HCT116 (cell line): ENCODE data around the gene MID1. TPM values are rescaled to one million over a fixed set of nuclear protein-coding genes. Genes with fewer than 3 reads are reported as not detected.

Experiments used
- ATAC-seq: fragments of 200-7000 bp; cut with Tn5 transposase; 2 replicates; pipeline ENCODE4 v1.9.1; 2020; ENCODE audit warnings: mild to moderate bottlenecking, moderate library complexity
- BruUV-seq: library from RNA; stranded (reverse); fragments of 400-500 nt; replicated peaks from 2 replicates; lab custom pipeline; 2021; lab: Mats Ljungman, UMichigan
- CTCF ChIA-PET: fragments of 300-600 bp; sonication (Branson Sonifier 250); formaldehyde crosslinking; loops from one replicate; lab custom pipeline; 2021; ENCODE audit warnings: antibody characterized with exemption; lab: Charles Lee
- POLR2A ChIA-PET: fragments of 300-600, 350-600 bp; sonication (Branson Sonifier 250); formaldehyde crosslinking; loops from one replicate; lab custom pipeline; 2021; ENCODE audit warnings: antibody characterized with exemption; lab: Charles Lee
- RAD21 ChIA-PET, 2 experiments: fragments of 300-600 bp; sonication (Branson Sonifier 250); formaldehyde crosslinking; loops; one replicate each; lab custom pipeline; 2023; ENCODE audit warnings: low total read pairs in 2 of 2; ENCODE audit not compliant: uncharacterized antibody in 2 of 2, unreplicated experiment in 2 of 2, low non-redundant PET in 1 of 2; lab: Charles Lee
- DNase-seq: peaks from one replicate; pipeline ENCODE4 v3.0.0-alpha.2; 2010; ENCODE audit warnings: low read depth, low spot score
- H2AFZ ChIP-seq: fragments of 200-600 bp; shearing (Covaris generic), sonication (generic); 2 replicates; pipeline ENCODE4 v1.6.1; 2017; ENCODE audit warnings: low read depth, mixed run types, mixed read lengths, antibody characterized with exemption, low read length; ENCODE audit not compliant: poor library complexity, severe bottlenecking
- H3K27ac ChIP-seq: 2 replicates; pipeline ENCODE4 v1.5.1; 2012; ENCODE audit warnings: low read depth, low read length
- H3K27me3 ChIP-seq: fragments of 200-600 bp; sonication (generic); 2 replicates; pipeline ENCODE4 v1.6.1; 2016; ENCODE audit warnings: mixed run types, low read length, mixed read lengths; ENCODE audit not compliant: insufficient read depth
- H3K36me3 ChIP-seq, 2 experiments: fragments of 200-500 bp in 1 of 2; fragments of 200-600 bp in 1 of 2; sonication (Bioruptor generic) in 1 of 2; sonication (generic) in 1 of 2; 2 replicates each; pipeline versions ENCODE4 v1.5.1 to v1.6.1; 2014 to 2016; ENCODE audit warnings: low read length in 2 of 2, inconsistent platforms in 1 of 2, mixed read lengths in 1 of 2, mixed run types in 1 of 2; ENCODE audit not compliant: insufficient read depth in 2 of 2, control insufficient read depth in 1 of 2
- H3K4me1 ChIP-seq, 2 experiments: fragments of 200-600 bp in 1 of 2; sonication (generic) in 1 of 2; 2 replicates each; pipeline versions ENCODE4 v1.5.1 to v1.6.1; 2012 to 2017; ENCODE audit warnings: low read length in 2 of 2, inconsistent platforms in 1 of 2, mild to moderate bottlenecking in 1 of 2, mixed read lengths in 1 of 2, mixed run types in 1 of 2, moderate library complexity in 1 of 2; ENCODE audit not compliant: insufficient read depth in 2 of 2, control insufficient read depth in 1 of 2
- H3K4me2 ChIP-seq: fragments of 200-600 bp; sonication (generic); 2 replicates; pipeline ENCODE4 v1.6.1; 2017; ENCODE audit warnings: mixed run types, low read length, mixed read lengths
- H3K4me3 ChIP-seq, 2 experiments: fragments of 200-600 bp in 1 of 2; sonication (generic) in 1 of 2; replicated peaks in 1 of 2; 2 replicates each; pipeline ENCODE4 v1.5.1; 2011 to 2016; ENCODE audit warnings: low read length in 2 of 2, control low read depth in 1 of 2, low read depth in 1 of 2, mild to moderate bottlenecking in 1 of 2, mixed read lengths in 1 of 2, mixed run types in 1 of 2
- H3K79me2 ChIP-seq: fragments of 200-600 bp; sonication (generic); 2 replicates; pipeline ENCODE4 v1.6.1; 2017; ENCODE audit warnings: mild to moderate bottlenecking, mixed run types, low read length, moderate library complexity, mixed read lengths; ENCODE audit not compliant: insufficient read depth
- H3K9ac ChIP-seq: fragments of 200-600 bp; sonication (generic); 2 replicates; pipeline ENCODE4 v1.6.1; 2016; ENCODE audit warnings: low read length, mixed read lengths
- H3K9me2 ChIP-seq: fragments of 200-600 bp; sonication (generic), shearing (Covaris generic); 2 replicates; pipeline ENCODE4 v1.6.1; 2017; ENCODE audit warnings: mixed run types, mild to moderate bottlenecking, moderate library complexity; ENCODE audit not compliant: insufficient read depth
- H3K9me3 ChIP-seq, 2 experiments: fragments of 200-500 bp in 1 of 2; fragments of 200-600 bp in 1 of 2; sonication (Bioruptor generic) in 1 of 2; sonication (generic) in 1 of 2; 2 replicates each; pipeline ENCODE4 v1.6.1; 2014 to 2017; ENCODE audit warnings: low read length in 2 of 2, mixed read lengths in 2 of 2, inconsistent platforms in 1 of 2, low read depth in 1 of 2, mild to moderate bottlenecking in 1 of 2, mixed run types in 1 of 2, moderate library complexity in 1 of 2; ENCODE audit not compliant: control insufficient read depth in 1 of 2, insufficient read depth in 1 of 2
- H4K20me1 ChIP-seq: fragments of 200-600 bp; sonication (generic), shearing (Covaris generic); 2 replicates; pipeline ENCODE4 v1.6.1; 2017; ENCODE audit warnings: mixed run types, mild to moderate bottlenecking, moderate library complexity; ENCODE audit not compliant: insufficient read depth
- CBX3 ChIP-seq: IDR thresholded peaks from 2 replicates; pipeline ENCODE4 v1.6.1; 2012; ENCODE audit warnings: low read depth
- CEBPB ChIP-seq: IDR thresholded peaks from 2 replicates; pipeline ENCODE4 v1.6.1; 2012; ENCODE audit warnings: low read depth
- EGR1 ChIP-seq: IDR thresholded peaks from 2 replicates; pipeline ENCODE4 v1.6.1; 2012; ENCODE audit warnings: low read depth
- ELF1 ChIP-seq: IDR thresholded peaks from 2 replicates; pipeline ENCODE4 v1.6.1; 2012; ENCODE audit warnings: low read depth, borderline replicate concordance
- EZH2phosphoT487 ChIP-seq: fragments of 200-600 bp; IDR thresholded peaks from 2 replicates; pipeline ENCODE4 v1.6.1; 2018; ENCODE audit warnings: antibody characterized with exemption, borderline replicate concordance
- FOSL1 ChIP-seq: IDR thresholded peaks from 2 replicates; pipeline ENCODE4 v1.6.1; 2012; ENCODE audit warnings: low read depth
- POLR2A ChIP-seq: IDR thresholded peaks from 2 replicates; pipeline ENCODE4 v1.7.0; 2011; ENCODE audit warnings: borderline replicate concordance; ENCODE audit not compliant: insufficient read depth, insufficient read length; ENCODE audit errors: extremely low read depth
- RAD21 ChIP-seq: IDR thresholded peaks from 2 replicates; pipeline ENCODE4 v1.6.1; 2012; ENCODE audit warnings: low read depth, mild to moderate bottlenecking
- SP1 ChIP-seq: IDR thresholded peaks from 2 replicates; pipeline ENCODE4 v1.6.1; 2012; ENCODE audit warnings: low read depth
- SRF ChIP-seq: IDR thresholded peaks from 2 replicates; pipeline ENCODE4 v1.6.1; 2012; ENCODE audit warnings: low read depth
- ZFX ChIP-seq: fragments of 450-650 bp; IDR thresholded peaks from 2 replicates; pipeline ENCODE4 v1.6.1; 2017
- intact Hi-C: fragments of 100-400 bp; cut with micrococcal nuclease; formaldehyde crosslinking; loops from 2 replicates; pipeline ENCODE4 v1.10.0; 2022
- total RNA-seq: library from RNA; stranded (reverse); gene quantifications from one replicate; pipeline ENCODE4 v1.2.1, GENCODE V29; 2021; ENCODE audit not compliant: unreplicated experiment
- TF ChIP-seq, protein P1 (sequence below), 3 experiments: fragments of 200-600 bp in 1 of 3; sonication (generic) in 1 of 3; IDR thresholded peaks in 2 of 3; conservative IDR thresholded peaks in 1 of 3; 2 replicates each; pipeline ENCODE4 v1.5.1; 2012 to 2017; ENCODE audit warnings: low read depth in 2 of 3, low read length in 2 of 3, antibody characterized with exemption in 1 of 3, borderline replicate concordance in 1 of 3, control low read depth in 1 of 3, mild to moderate bottlenecking in 1 of 3, mixed read lengths in 1 of 3, mixed run types in 1 of 3, moderate library complexity in 1 of 3; ENCODE audit not compliant: insufficient read depth in 1 of 3
- TF ChIP-seq, protein P2 (sequence below): IDR thresholded peaks from 2 replicates; pipeline ENCODE4 v1.6.1; 2012; ENCODE audit warnings: low read depth
- TF ChIP-seq, protein P3 (sequence below): IDR thresholded peaks from 2 replicates; pipeline ENCODE4 v1.6.1; 2011; ENCODE audit warnings: mild to moderate bottlenecking, low read length, moderate library complexity; ENCODE audit not compliant: insufficient replicate concordance; ENCODE audit errors: extremely low read depth

Gene MID1
- total RNA-seq, 1 experiment from 2014 or later, result 48.8 TPM

DNA sequence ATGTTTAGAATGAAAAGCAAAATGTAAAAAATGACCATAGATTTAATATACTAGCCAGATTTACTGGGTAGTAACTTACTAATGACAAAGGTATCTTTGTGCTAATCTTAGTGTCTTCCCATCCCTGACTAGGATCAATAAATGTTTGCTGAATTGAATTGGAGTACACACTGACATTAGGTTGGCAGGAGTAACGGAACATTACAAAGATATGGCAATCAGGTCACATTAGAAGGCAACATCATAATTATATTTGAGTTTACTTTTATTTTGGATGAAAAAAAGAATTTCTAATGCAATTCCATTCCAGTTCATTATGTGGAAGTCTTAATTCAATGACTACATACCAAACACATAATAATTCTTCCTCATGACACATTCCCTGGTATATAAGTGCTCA is 77.8 kb downstream of the MID1 start:
- CTCF ChIA-PET, result no interaction called here

DNA sequence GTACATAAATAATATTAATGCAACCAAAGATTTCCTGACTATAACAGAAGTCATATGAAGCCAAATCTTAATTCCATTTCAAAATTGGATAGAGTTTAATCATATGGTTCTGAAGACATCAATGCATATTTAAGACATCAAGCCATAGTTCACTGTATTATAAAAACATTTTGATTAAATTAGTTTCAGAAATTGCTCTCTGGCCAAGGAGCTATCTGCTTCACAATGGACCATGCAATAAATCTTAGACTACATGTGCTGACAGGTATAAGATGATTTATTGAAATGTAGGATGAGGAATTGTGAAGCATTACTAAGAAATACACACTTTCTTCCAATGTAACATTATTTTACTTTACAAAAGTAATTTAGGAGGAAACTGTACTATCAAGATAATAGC is 81.6 kb downstream of the MID1 start:
- Histone ChIP-seq H3K9me3 (no peaks in the 10 kb centered on the region), H2AFZ (no peak overlapping the region), H3K4me1 (peaks cover 3 to 4% of the 10 kb centered on the region in 2 experiments; a peak in 2 of 4 replicates), H3K36me3 (no peaks in the 10 kb centered on the region), H4K20me1 (no peaks in the 10 kb centered on the region), H3K4me2 (no peak overlapping the region), H3K27me3 (no peaks in the 10 kb centered on the region), H3K79me2 (peaks cover 57% of the 10 kb centered on the region), H3K9ac (no peak overlapping the region), H3K4me3 (no peak overlapping the region), H3K27ac (no peak overlapping the region), H3K9me2 (no peaks in the 10 kb centered on the region)
- DNase-seq (no peak), ATAC-seq (no peak)
- POLR2A ChIA-PET, result no interaction called here
- CTCF ChIA-PET, result no interaction called here
- BruUV-seq, result no TSS peak
- RAD21 ChIA-PET, result no interaction called here
- intact Hi-C loops, result no loop called here
- TF ChIP-seq, protein P1, sequence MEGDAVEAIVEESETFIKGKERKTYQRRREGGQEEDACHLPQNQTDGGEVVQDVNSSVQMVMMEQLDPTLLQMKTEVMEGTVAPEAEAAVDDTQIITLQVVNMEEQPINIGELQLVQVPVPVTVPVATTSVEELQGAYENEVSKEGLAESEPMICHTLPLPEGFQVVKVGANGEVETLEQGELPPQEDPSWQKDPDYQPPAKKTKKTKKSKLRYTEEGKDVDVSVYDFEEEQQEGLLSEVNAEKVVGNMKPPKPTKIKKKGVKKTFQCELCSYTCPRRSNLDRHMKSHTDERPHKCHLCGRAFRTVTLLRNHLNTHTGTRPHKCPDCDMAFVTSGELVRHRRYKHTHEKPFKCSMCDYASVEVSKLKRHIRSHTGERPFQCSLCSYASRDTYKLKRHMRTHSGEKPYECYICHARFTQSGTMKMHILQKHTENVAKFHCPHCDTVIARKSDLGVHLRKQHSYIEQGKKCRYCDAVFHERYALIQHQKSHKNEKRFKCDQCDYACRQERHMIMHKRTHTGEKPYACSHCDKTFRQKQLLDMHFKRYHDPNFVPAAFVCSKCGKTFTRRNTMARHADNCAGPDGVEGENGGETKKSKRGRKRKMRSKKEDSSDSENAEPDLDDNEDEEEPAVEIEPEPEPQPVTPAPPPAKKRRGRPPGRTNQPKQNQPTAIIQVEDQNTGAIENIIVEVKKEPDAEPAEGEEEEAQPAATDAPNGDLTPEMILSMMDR (IDR thresholded peaks at IDR 0.05 in 2 of 3, conservative IDR thresholded peaks at IDR 0.05 in 1 of 3; ENCODE audit: borderline replicate concordance in 1 of 3, insufficient read depth in 1 of 3, low read depth in 2 of 3, low read length in 2 of 3), result no peak
- no peak for TF ChIP-seq RAD21
- no peak for TF ChIP-seq ELF1
- TF ChIP-seq, protein P2, sequence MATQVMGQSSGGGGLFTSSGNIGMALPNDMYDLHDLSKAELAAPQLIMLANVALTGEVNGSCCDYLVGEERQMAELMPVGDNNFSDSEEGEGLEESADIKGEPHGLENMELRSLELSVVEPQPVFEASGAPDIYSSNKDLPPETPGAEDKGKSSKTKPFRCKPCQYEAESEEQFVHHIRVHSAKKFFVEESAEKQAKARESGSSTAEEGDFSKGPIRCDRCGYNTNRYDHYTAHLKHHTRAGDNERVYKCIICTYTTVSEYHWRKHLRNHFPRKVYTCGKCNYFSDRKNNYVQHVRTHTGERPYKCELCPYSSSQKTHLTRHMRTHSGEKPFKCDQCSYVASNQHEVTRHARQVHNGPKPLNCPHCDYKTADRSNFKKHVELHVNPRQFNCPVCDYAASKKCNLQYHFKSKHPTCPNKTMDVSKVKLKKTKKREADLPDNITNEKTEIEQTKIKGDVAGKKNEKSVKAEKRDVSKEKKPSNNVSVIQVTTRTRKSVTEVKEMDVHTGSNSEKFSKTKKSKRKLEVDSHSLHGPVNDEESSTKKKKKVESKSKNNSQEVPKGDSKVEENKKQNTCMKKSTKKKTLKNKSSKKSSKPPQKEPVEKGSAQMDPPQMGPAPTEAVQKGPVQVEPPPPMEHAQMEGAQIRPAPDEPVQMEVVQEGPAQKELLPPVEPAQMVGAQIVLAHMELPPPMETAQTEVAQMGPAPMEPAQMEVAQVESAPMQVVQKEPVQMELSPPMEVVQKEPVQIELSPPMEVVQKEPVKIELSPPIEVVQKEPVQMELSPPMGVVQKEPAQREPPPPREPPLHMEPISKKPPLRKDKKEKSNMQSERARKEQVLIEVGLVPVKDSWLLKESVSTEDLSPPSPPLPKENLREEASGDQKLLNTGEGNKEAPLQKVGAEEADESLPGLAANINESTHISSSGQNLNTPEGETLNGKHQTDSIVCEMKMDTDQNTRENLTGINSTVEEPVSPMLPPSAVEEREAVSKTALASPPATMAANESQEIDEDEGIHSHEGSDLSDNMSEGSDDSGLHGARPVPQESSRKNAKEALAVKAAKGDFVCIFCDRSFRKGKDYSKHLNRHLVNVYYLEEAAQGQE, result no peak
- no peak for TF ChIP-seq SRF
- no peak for TF ChIP-seq EZH2phosphoT487
- no peak for TF ChIP-seq POLR2A
- TF ChIP-seq FOSL1, result no peak
- TF ChIP-seq ZFX, result no peak
- no peak for TF ChIP-seq EGR1

More for the DNA sequence above, 77.8 kb downstream of the MID1 start:
- no peaks in the 10 kb centered on the region for H3K36me3 ChIP-seq
- no peaks in the 10 kb centered on the region for H4K20me1 ChIP-seq
- H3K9me3 ChIP-seq, result no peaks in the 10 kb centered on the region
- peaks cover 6 to 26% of the 10 kb centered on the region in 2 experiments for H3K4me1 ChIP-seq
- no peaks in the 10 kb centered on the region for H3K9me2 ChIP-seq
- DNase-seq (no peak), ATAC-seq (no peak)
- H3K27ac ChIP-seq, result no peak overlapping the region
- TF ChIP-seq SP1 (no peak), CBX3 (no peak), CEBPB (no peak), SRF (no peak), FOSL1 (no peak)
- TF ChIP-seq, protein P3, sequence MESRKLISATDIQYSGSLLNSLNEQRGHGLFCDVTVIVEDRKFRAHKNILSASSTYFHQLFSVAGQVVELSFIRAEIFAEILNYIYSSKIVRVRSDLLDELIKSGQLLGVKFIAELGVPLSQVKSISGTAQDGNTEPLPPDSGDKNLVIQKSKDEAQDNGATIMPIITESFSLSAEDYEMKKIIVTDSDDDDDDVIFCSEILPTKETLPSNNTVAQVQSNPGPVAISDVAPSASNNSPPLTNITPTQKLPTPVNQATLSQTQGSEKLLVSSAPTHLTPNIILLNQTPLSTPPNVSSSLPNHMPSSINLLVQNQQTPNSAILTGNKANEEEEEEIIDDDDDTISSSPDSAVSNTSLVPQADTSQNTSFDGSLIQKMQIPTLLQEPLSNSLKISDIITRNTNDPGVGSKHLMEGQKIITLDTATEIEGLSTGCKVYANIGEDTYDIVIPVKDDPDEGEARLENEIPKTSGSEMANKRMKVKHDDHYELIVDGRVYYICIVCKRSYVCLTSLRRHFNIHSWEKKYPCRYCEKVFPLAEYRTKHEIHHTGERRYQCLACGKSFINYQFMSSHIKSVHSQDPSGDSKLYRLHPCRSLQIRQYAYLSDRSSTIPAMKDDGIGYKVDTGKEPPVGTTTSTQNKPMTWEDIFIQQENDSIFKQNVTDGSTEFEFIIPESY, result no peak
- H2AFZ ChIP-seq, result no peak overlapping the region
- intact Hi-C loops, result no loop called here
- no peak overlapping the region for H3K9ac ChIP-seq
- no peaks in the 10 kb centered on the region for H3K27me3 ChIP-seq
- POLR2A ChIA-PET, result no interaction called here
- H3K4me3 ChIP-seq, result no peak overlapping the region
- no peak overlapping the region for H3K4me2 ChIP-seq
- no TSS peak for BruUV-seq
- H3K79me2 ChIP-seq, result peaks cover 47% of the 10 kb centered on the region
- RAD21 ChIA-PET, result no interaction called here
